HG03066 (cell line): ENCODE measurements around the gene MS4A8.
"Not testable (repeated sequence)": the region's sequence is repeated elsewhere in the genome, so short reads cannot be mapped to it uniquely, and the experiment has no call there.

ENCODE experiments used
- ATAC-seq: cut with Tn5 transposase; IDR thresholded peaks from one replicate; pipeline ENCODE4 v1.9.1; 2021; ENCODE audit warnings: low read depth; ENCODE audit not compliant: unreplicated experiment

MS4A8 gene

GRCh38 chr11:60720460-60720859, 21.0 kb downstream of the MS4A8 start:
- no peak for ATAC-seq

GRCh38 chr11:60724420-60724819, 25.0 kb downstream of the MS4A8 start, which contains the start of gene MS4A18:
MS4A18 (plus strand) TSS chr11:60724720.
- no peak for ATAC-seq

- ATAC-seq = no peak
Measured at GRCh38 chr11:60725592-60725991, 26.2 kb downstream of the MS4A8 start.

GRCh38 chr11:60731586-60731985, 32.2 kb downstream of the MS4A8 start:
- ATAC-seq = no peak

- ATAC-seq = no peak
Measured at GRCh38 chr11:60734279-60734678, 34.9 kb downstream of the MS4A8 start.

- ATAC-seq = no peak
Measured at GRCh38 chr11:60739114-60739513, 39.7 kb downstream of the MS4A8 start.

GRCh38 chr11:60740573-60740972, 41.2 kb downstream of the MS4A8 start:
- ATAC-seq = no peak

- ATAC-seq = no peak
Measured at GRCh38 chr11:60741421-60741820, 42.0 kb downstream of the MS4A8 start.

GRCh38 chr11:60743058-60743457, 43.6 kb downstream of the MS4A8 start:
- ATAC-seq = no peak

- ATAC-seq = no peak
Measured at GRCh38 chr11:60744114-60744513, 44.7 kb downstream of the MS4A8 start.

GRCh38 chr11:60747359-60747873, 48.0 kb downstream of the MS4A8 start:
- ATAC-seq = no peak

- no peak for ATAC-seq
Measured at GRCh38 chr11:60748225-60748624, 48.8 kb downstream of the MS4A8 start.

- ATAC-seq = no peak
Measured at GRCh38 chr11:60748821-60749220, 49.4 kb downstream of the MS4A8 start.

- ATAC-seq = no peak
Measured at GRCh38 chr11:60750911-60751310, 51.5 kb downstream of the MS4A8 start.

- no peak for ATAC-seq
Measured at GRCh38 chr11:60753309-60753708, 53.9 kb downstream of the MS4A8 start.

GRCh38 chr11:60754887-60755286, 55.5 kb downstream of the MS4A8 start:
- ATAC-seq = no peak

- ATAC-seq = no peak
Measured at GRCh38 chr11:60756307-60757032, 57.1 kb downstream of the MS4A8 start, which contains the start of gene MS4A15. MS4A15 (plus strand) TSS chr11:60756867; CDS start chr11:60763734, 6,867 bp downstream.

GRCh38 chr11:60757231-60757800, 57.9 kb downstream of the MS4A8 start:
- ATAC-seq = no peak

GRCh38 chr11:60758671-60759070, 59.3 kb downstream of the MS4A8 start:
- not testable (repeated sequence) for ATAC-seq

- not testable (repeated sequence) for ATAC-seq
Measured at GRCh38 chr11:60759438-60760225, 60.2 kb downstream of the MS4A8 start.
